HAP-1 (cell line): ENCODE data around the gene PCBP3.
A peak's percentile ranks its signal among the peaks of the same experiment; 100 is the strongest.

Experiments
- DNase-seq, 2 experiments: peaks; one replicate each; pipeline ENCODE4 v3.0.0-alpha.2; 2016 to 2020; ENCODE audit warnings: low spot score in 2 of 2
- H3K27me3 ChIP-seq: fragments of 250-450 bp; sonication (Bioruptor Pico); 2 replicates; pipeline ENCODE4 v1.5.1; 2020; ENCODE audit warnings: low read depth, mild to moderate bottlenecking, moderate library complexity
- H3K36me3 ChIP-seq: fragments of 250-450 bp; sonication (Bioruptor Pico); replicated peaks from 2 replicates; pipeline ENCODE4 v1.5.1; 2020; ENCODE audit warnings: mild to moderate bottlenecking
- H3K4me1 ChIP-seq: fragments of 250-450 bp; sonication (Bioruptor Pico); 2 replicates; pipeline ENCODE4 v1.5.1; 2020; ENCODE audit warnings: mild to moderate bottlenecking
- H3K4me3 ChIP-seq: fragments of 250-450 bp; sonication (Bioruptor Pico); 2 replicates; pipeline ENCODE4 v1.5.1; 2020; ENCODE audit warnings: mild to moderate bottlenecking, moderate library complexity
- H3K9me3 ChIP-seq: fragments of 250-450 bp; sonication (Bioruptor Pico); 2 replicates; pipeline ENCODE4 v1.5.1; 2020; ENCODE audit warnings: mild to moderate bottlenecking, moderate library complexity
- in situ Hi-C: fragments of 300-500 bp; cut with MboI; formaldehyde crosslinking; loops from 3 replicates; pipeline ENCODE4 v1.14.3; 2020; ENCODE audit warnings: low sequenced_read_pairs, inconsistent platforms, mixed read lengths

The PCBP3 gene

DNA sequence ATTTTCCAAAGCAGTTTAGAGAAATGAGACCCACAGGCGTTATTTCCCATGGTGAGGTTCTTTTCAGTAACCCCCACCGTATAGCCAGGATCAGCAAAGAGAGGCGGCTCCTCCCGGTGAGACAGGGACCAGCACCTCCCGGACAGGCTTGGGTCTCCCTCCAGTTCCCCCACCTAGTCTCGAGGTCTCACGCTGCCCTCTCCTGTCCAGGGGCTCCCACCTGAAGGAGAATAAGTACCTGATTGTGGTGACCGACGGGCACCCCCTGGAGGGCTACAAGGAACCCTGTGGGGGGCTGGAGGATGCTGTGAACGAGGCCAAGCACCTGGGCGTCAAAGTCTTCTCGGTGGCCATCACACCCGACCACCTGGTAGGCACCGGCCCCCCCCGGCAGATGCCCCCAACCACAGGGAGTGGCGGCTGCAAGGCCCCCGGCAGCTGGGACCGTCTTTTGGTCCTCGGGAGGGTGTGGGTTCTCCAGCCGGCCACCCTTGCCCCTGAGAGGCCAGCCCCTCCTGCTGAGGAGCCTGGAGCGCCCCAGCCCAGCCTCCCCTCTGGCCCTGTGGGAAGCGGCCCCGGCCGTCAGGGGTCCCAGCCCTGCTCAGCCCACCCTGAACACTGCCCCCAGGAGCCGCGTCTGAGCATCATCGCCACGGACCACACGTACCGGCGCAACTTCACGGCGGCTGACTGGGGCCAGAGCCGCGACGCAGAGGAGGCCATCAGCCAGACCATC is 343.0 kb downstream of the PCBP3 start:
- DNase-seq: no peak
- Histone ChIP-seq H3K36me3 (peaks cover 24% of the 10 kb centered on the region), H3K9me3 (no peaks in the 10 kb centered on the region), H3K4me3 (no peak overlapping the region), H3K27me3 (no peaks in the 10 kb centered on the region), H3K4me1 (0 out of 2 replicates have a peak, but pooled peaks cover 5% of the 10 kb centered on the region)
- in situ Hi-C loops: no loop called here

DNA sequence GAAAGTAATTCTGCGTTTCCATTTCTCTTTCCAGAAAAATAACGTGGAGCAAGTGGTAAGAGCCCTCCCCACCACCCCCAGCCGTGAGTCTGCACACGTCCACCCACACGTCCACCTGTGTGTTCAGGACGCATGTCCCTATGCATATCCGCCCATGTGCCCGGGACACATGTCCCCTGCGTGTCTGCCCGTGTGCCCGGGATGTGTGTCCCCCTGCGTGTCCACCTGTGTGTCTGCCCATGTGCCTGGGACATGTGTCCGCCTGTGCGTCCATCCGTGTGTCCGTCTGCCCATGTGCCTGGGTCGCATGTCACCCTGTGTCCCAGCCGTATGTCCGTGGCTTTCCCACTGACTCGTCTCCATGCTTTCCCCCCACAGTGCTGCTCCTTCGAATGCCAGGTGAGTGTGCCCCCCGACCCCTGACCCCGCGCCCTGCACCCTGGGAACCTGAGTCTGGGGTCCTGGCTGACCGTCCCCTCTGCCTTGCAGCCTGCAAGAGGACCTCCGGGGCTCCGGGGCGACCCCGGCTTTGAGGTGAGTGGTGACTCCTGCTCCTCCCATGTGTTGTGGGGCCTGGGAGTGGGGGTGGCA is 343.7 kb downstream of the PCBP3 start:
- Histone ChIP-seq H3K9me3 (no peaks in the 10 kb centered on the region), H3K27me3 (no peaks in the 10 kb centered on the region), H3K4me1 (0 out of 2 replicates have a peak, but pooled peaks cover 5% of the 10 kb centered on the region), H3K36me3 (peaks cover 30% of the 10 kb centered on the region), H3K4me3 (no peak overlapping the region)
- no peak for DNase-seq
- in situ Hi-C loops: no loop called here

DNA sequence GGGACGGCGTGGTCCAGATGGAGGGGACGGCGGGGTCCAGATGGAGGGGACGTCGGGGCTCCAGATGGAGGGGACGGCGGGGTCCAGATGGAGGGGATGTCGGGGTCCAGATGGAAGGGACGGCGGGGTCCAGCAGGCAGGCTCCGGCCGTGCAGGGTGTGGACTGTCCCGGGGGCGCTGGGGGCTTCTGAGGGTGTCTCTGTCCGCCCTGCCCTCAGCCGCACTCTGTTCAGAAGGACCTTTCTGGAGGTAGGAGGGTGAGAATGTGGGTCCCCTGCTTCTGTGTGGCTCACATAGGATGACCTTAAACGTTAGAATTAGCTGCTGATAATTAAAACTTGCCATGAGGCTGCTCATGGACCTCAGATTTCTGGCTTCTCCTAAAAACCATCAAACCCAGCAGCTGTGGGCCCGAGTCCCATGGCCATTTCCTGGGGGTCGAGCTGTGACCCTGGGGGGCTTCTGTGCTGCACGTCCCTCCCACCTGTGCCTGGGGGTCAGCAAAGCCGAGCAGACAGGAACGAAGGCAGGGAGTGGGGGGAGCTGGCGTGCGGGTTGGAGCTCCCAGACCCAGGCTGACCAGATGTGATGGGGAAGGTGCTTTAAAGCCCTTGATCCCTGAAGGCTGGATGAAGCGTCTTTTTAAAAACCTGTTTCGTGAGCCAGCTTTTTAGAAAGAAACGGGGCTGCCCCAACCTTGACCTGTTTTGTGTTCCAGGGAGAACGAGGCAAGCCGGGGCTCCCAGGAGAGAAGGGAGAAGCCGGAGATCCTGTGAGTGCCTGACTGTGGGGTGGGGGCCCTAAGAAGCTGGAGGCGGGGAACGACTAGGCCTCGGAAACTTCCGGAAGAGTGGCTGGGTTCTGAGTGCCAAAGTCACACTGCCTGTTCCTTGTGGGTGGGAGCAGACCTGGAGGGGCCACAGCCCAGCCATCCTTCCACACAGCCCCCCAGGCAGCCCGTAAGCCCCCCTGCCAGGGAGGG is 345.1 kb downstream of the PCBP3 start:
- in situ Hi-C loops: no loop called here
- peak; percentile 0 to 5 for DNase-seq
- H3K9me3 ChIP-seq: no peaks in the 10 kb centered on the region
- H3K36me3 ChIP-seq: peaks cover 35% of the 10 kb centered on the region
- no peaks in the 10 kb centered on the region for H3K4me1 ChIP-seq
- H3K4me3 ChIP-seq: no peak overlapping the region
- H3K27me3 ChIP-seq: no peaks in the 10 kb centered on the region

DNA sequence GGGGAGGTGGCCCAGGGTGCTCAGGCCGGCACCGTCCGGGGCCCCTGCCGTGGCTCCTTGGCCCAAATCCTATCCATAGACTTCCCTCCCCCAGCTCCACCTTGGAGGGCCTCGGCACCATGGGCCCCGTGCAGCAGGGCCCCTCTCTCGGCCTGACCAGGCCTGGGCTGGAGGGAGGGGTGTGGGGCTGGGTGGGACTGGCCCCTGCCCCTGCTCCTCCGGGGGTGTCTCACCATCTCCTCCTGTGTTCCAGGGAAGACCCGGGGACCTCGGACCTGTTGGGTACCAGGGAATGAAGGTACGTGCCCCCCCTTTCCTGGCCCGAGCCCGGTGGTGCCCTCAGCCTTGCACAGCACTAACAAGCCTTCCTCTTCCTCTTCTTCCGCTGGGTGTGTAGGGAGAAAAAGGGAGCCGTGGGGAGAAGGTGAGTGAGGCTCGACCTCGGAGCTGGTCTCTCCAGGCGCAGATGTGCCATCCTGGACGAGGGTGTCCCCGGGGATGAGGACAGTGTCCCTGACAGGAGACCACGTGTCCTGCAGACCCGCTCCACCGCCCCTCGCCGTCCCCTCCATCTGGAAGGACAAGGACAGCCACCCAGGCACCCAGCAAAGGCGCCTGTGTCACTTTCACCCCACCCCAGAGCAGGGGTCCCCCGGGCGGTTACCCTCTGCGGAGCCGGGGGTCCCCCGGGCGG is 346.0 kb downstream of the PCBP3 start:
- H3K27me3 ChIP-seq: no peaks in the 10 kb centered on the region
- H3K9me3 ChIP-seq: no peaks in the 10 kb centered on the region
- peak in 1 of 2 experiments; percentile 4 for DNase-seq
- H3K4me3 ChIP-seq: no peak overlapping the region
- no peaks in the 10 kb centered on the region for H3K4me1 ChIP-seq
- in situ Hi-C loops: no loop called here
- peaks cover 32% of the 10 kb centered on the region for H3K36me3 ChIP-seq

DNA sequence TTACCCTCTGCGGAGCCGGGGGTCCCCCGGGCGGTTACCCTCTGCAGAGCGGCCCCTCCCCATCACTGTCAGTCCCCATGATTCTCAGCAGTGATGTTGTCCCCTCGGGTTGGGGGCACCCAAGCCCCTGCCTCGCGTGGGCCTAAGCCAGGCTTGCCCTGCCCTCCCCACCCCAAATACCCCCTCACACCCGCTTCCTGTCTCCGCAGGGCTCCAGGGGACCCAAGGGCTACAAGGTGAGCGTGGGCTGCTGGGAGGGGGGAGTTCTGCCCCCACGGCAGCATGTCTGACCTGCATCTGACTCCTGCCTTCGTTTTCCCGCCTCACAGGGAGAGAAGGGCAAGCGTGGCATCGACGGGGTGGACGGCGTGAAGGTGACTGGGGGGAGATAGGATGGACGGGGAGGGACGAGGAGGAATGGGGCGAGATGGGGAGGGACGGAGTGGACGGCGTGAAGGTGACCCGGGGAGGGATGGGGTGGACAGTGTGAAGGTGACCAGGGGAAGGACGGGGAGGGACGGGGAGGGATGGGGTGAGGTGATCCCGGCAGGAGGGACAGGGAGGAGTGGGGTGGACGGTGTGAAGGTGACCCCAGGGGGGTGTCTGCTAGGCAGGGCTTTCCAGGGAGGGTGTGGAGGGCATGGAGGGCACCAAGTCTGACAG is 346.7 kb downstream of the PCBP3 start:
- in situ Hi-C loops: no loop called here
- H3K36me3 ChIP-seq: peaks cover 26% of the 10 kb centered on the region

DNA sequence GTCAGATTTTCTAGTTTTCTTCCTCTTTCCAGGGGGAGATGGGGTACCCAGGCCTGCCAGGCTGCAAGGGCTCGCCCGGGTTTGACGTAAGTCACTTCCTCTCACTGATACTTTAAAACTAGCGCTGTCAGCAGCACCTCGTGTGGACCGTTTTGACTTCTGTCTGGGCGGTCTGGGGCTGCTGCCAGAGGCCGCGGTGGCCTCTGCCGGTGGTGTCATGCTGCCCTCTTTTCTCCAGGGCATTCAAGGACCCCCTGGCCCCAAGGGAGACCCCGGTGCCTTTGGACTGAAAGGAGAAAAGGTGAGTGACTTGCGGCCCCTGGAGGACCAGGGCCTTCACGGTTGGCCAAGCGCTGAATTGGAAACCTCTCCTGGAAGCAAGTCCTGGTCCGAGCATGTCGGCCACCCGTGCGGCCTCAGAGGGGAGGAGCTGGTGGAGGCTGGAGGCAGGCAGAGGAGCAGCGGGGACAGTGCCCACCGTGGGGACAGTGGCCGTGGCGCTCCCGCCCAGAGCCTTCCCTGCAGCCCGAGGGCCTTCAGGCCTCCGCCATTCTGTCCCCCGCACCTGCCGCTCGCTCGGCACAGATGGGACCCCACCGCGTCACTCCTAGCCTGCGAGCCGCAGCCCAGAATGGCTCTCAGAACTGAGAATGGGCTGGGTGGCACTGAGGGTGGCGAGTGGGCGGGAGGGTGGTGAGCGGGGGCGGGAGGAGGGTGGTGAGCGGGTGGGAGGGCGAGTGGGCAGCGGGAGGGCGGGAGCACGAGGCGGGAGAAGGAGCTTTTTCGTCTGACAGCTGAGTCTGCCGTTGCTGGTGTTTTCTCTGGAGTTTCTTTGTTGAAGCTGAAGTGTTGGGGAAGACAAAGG is 347.4 kb downstream of the PCBP3 start:
- DNase-seq: no peak
- H3K36me3 ChIP-seq: peaks cover 23% of the 10 kb centered on the region
- H3K9me3 ChIP-seq: no peaks in the 10 kb centered on the region
- no peaks in the 10 kb centered on the region for H3K27me3 ChIP-seq
- in situ Hi-C loops: no loop called here
- no peaks in the 10 kb centered on the region for H3K4me1 ChIP-seq
- no peak overlapping the region for H3K4me3 ChIP-seq

More for the DNA sequence above, 346.7 kb downstream of the PCBP3 start:
- H3K27me3 ChIP-seq: no peaks in the 10 kb centered on the region
- no peaks in the 10 kb centered on the region for H3K9me3 ChIP-seq
- no peaks in the 10 kb centered on the region for H3K4me1 ChIP-seq
- no peak overlapping the region for H3K4me3 ChIP-seq
- peak in 1 of 2 experiments; percentile 5 for DNase-seq

DNA sequence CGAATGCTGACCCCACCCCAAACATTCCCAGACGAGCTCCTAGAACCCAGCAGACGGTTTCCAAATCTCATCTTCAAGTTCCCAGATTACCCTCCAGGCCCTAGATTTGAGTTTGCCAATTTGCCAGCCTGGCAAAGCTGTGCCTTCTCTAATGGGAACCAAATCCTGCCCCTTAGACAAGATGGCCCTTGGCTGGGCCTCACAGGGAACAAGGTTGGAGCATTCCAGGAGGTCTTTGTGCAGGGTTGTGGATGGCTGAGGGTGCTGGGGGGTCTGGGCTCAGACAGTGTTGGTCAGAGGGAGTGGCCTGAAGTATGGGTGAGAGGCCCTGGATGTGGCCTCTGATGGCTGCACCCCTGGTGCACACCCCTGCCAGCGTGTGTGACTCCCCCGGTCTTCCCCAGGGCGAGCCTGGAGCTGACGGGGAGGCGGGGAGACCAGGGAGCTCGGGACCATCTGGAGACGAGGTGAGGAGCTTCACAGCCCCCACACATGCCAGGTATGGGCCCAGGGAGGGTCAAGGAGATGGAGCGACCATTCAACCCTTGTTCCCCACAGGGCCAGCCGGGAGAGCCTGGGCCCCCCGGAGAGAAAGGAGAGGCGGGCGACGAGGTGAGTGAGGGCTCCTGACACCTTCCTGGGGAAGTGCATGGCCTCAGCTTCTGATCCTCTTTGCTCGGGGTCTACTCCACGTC is 348.2 kb downstream of the PCBP3 start:
- H3K36me3 ChIP-seq: peaks cover 22% of the 10 kb centered on the region
- no peaks in the 10 kb centered on the region for H3K27me3 ChIP-seq
- no peaks in the 10 kb centered on the region for H3K4me1 ChIP-seq
- peak in 1 of 2 experiments; percentile 6 for DNase-seq
- H3K9me3 ChIP-seq: no peaks in the 10 kb centered on the region
- H3K4me3 ChIP-seq: no peak overlapping the region
- in situ Hi-C loops: no loop called here
